Stimulated activated CD4-positive, alpha-beta T cell treated with anti-CD3 and anti-CD28 coated beads, Interleukin-12 subunit alpha, Interleukin-12 subunit beta, amount 100 ng/mL, for 48 hours (primary cell): Measurements from ENCODE around the gene OR4N2.
"Not testable (repeated sequence)": the region's sequence is repeated elsewhere in the genome, so short reads cannot be mapped to it uniquely, and the experiment has no call there.

Experiments used
- DNase-seq, 3 donors: peaks; one replicate each; pipeline ENCODE4 v3.0.0-alpha.2; 2020; ENCODE audit warnings: low read depth in 2 of 3, low spot score in 1 of 3

Gene OR4N2

DNA sequence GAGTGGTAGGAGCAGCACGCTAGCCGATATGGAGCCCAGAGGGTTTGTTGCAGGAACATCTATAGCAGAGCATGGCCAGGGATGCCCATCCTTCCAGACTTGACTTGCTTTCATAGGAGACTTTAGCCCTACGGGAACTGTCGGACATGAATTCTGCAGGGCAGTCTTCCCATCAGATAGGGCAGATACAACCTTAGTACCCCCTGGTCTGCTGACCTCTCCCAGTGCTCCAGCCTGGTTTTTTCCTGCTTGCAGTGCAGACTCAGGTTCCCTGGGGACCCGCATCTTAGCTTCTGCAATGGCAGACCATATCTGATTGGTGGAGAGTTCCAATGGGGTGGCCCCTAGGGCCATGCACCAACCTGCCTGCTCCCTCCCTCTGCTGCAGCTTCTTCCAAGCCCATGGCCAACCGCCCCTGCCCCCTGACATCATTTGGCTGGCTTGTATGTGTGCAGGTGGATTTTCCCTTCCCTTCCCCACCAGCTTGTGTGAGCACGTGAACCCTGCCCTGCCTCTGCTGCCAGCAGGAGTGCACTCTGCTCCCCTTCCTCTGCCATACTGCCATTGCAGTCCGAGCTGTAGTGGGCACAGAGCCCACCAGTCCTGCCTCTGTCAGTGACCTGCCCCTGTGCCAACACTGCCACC is 30.8 kb downstream of the OR4N2 start:
- DNase-seq, result not testable (repeated sequence)

GRCh38 chr14:19838433-19838832 is 34.9 kb downstream of the OR4N2 start:
- DNase-seq, result no peak

- DNase-seq, result no peak
These were observed 47.8 kb downstream of the OR4N2 start for GRCh38 chr14:19851365-19851764.

DNA sequence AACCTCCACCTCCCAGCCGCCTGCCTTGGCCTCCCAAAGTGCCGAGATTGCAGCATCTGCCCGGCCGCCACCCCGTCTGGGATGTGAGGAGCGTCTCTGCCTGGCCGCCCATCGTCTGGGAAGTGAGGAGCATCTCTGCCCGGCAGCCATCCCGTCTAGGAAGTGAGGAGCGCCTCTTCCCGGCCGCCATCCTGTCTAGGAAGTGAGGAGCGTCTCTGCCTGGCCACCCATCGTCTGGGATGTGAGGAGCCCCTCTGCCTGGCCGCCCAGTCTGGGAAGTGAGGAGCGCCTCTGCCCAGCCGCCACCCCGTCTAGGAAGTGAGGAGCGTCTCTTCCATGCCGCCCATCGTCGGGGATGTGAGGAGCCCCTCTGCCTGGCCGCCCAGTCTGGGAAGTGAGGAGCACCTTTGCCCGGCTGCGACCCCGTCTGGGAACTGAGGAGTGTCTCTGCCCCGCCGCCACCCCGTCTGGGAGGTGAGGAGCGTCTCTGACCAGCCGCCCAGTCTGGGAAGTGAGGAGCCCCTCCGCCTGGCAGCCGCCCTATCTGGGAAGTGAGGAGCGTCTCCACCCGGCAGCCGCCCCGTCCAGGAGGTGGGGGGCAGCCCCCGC is 62.6 kb downstream of the OR4N2 start:
- not testable (repeated sequence) for DNase-seq

GRCh38 chr14:19873178-19873577 is 69.6 kb downstream of the OR4N2 start:
- DNase-seq, result no peak

GRCh38 chr14:19874842-19875241 is 71.3 kb downstream of the OR4N2 start, which contains the start of gene OR4K2:
Gene OR4K2 (plus strand): TSS chr14:19875142. CDS start chr14:19876268, 1,126 bp downstream.
- no peak for DNase-seq

DNA sequence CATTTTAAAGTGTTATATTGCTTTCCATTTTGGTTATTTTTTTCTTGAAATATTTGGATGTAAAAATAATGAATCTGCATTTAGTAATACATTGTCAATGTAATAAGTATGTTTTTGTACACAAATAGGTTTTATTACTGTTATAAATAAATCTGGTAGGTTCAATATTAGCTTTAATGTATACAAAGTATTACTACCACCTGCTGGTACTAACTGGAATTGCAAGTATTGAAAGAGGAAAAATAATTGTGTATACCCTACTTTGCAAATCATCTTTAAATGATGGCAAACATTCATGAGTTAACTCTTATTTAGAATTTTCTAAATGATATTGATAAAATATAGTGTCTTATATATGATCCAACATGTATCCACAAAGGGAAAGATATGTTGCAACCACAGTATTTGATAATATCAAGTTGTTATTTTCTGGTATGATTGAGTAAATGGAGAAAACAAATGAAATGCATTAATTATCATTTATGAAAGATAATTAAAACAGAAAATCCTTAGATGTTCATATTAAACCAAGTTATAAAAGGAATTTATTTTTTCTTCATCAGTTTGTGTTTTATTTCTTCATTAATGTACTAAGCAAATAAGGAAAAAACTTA is 74.6 kb downstream of the OR4N2 start:
- DNase-seq, result peak in 1 of 3 donors; percentile 20
